Fibroblast of mammary gland (primary cell): ENCODE results near the gene MAGI2.

ENCODE experiments used
- DNase-seq: peaks from one replicate; pipeline ENCODE4 v3.0.0-alpha.2; 2010; ENCODE audit warnings: low read depth
- H3K4me3 ChIP-seq: 2 replicates; pipeline ENCODE4 v1.5.1; 2011; ENCODE audit warnings: low read depth, mild to moderate bottlenecking, low read length, moderate library complexity; ENCODE audit not compliant: control insufficient read depth
- CTCF ChIP-seq: conservative IDR thresholded peaks from 2 replicates; pipeline ENCODE4 v1.5.1; 2011; ENCODE audit warnings: low read depth, low read length, inconsistent platforms; ENCODE audit not compliant: control insufficient read depth, insufficient read depth

Gene MAGI2

DNA sequence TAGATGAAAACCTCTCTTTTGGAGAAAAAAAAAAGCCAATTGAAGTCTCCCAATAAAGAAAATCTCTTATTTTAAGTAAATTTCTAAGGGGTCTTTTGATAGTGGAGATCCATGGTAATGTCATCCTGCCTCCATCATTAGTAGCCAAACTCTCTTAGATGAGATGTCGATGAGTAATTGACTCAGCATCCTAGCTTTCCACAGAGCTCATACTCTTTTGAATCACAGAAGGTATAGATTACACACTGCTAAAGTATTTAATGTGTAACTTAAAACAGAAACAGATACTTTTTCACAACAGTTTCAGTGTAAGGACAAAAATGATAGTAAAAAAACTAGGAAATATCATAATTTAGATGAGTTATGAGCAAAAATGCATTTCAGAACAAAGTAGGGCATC, 19.4 kb downstream of the MAGI2 start:
- peak; percentile 87 for DNase-seq
- H3K4me3 ChIP-seq: no peak overlapping the region
- TF ChIP-seq CTCF: no peak

GRCh38 chr7:79430391-79430790, 23.1 kb downstream of the MAGI2 start:
- no peak for TF ChIP-seq CTCF
- no peak for DNase-seq
- H3K4me3 ChIP-seq: no peak overlapping the region

- no peak overlapping the region for H3K4me3 ChIP-seq
- DNase-seq: no peak
- no peak for TF ChIP-seq CTCF
Observed at GRCh38 chr7:79425665-79426064, 27.8 kb downstream of the MAGI2 start.

- no peak for DNase-seq
- no peak overlapping the region for H3K4me3 ChIP-seq
- TF ChIP-seq CTCF: no peak
Observed at GRCh38 chr7:79421751-79422150, 31.7 kb downstream of the MAGI2 start.

- no peak for TF ChIP-seq CTCF
- peak; percentile 96 for DNase-seq
- H3K4me3 ChIP-seq: no peak overlapping the region
Observed at GRCh38 chr7:79420464-79420863, 33.0 kb downstream of the MAGI2 start.

GRCh38 chr7:79414910-79415309, 38.6 kb downstream of the MAGI2 start:
- no peak overlapping the region for H3K4me3 ChIP-seq
- no peak for TF ChIP-seq CTCF
- DNase-seq: peak; percentile 32

DNA sequence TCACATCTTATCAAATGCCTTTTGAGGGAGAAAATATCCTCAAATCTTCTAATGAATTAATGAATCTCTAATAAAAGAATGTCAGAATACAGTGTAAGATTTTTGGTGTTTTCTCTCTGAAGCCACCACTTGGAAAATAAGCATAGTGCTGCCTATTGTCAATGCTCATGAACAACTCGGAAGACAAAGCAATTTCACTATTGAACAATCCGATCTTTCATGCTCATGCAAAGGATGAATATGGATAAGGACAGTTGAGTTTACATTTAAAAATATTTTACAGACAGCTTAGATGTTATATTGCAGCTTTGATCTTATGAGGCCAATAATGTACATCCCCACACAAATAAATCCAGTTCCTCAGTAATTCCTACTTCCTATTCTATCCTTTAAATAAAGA, 40.6 kb downstream of the MAGI2 start:
- TF ChIP-seq CTCF: no peak
- DNase-seq: no peak

More for the DNA sequence above, 40.6 kb downstream of the MAGI2 start:
- H3K4me3 ChIP-seq: no peak overlapping the region
